Testis (tissue), 3 donors: ENCODE data around the gene CD58. TPM values are rescaled to one million over a fixed set of nuclear protein-coding genes. Genes with fewer than 3 reads are reported as not detected.
A peak's percentile ranks its signal among the peaks of the same experiment; 100 is the strongest.

Experiments used
- DNase-seq: peaks from one replicate; pipeline ENCODE4 v3.0.0-alpha.2; 2019
- H3K27ac ChIP-seq, 2 donors: fragments of 200-600 bp; sonication (generic); one replicate each; pipeline ENCODE4 v1.5.1; 2019
- H3K27me3 ChIP-seq: fragments of 200-600 bp; sonication (generic); one replicate; pipeline ENCODE4 v1.5.1; 2019
- H3K36me3 ChIP-seq: fragments of 200-600 bp; sonication (generic); one replicate; pipeline ENCODE4 v1.5.1; 2017; ENCODE audit warnings: low read depth; ENCODE audit errors: missing control alignments
- H3K4me1 ChIP-seq: fragments of 200-600 bp; sonication (generic); one replicate; pipeline ENCODE4 v1.5.1; 2019
- H3K4me3 ChIP-seq, 2 donors: fragments of 200-600 bp; sonication (generic); one replicate each; pipeline ENCODE4 v1.5.1; 2017 to 2019
- H3K9me3 ChIP-seq: fragments of 200-600 bp; sonication (generic); one replicate; pipeline ENCODE4 v1.5.1; 2017
- POLR2A ChIP-seq: fragments of 450-650 bp; IDR thresholded peaks from one replicate; pipeline ENCODE4 v1.6.1; 2017; ENCODE audit warnings: antibody characterized with exemption, mild to moderate bottlenecking, moderate library complexity
- WGBS, 2 donors: methylation state at CpG; one replicate each; pipeline ENCODE4 v1.1.5; 2018; 5-methylcytosine and 5-hydroxymethylcytosine counted together
- intact Hi-C: fragments of 100-400 bp; cut with DNase I; formaldehyde crosslinking; loops from one replicate; pipeline ENCODE4 v1.15.1; 2023; ENCODE audit warnings: low total_unique reads
- polyA plus RNA-seq: library from polyadenylated mRNA; stranded (reverse); fragments of 350-450 nt; fragmentation: Illumina TruSeq; extraction: RNeasy Lipid Tissue Mini Kit (QIAGEN cat#74804); gene quantifications from one replicate; pipeline ENCODE4 v1.2.3, GENCODE V29; 2014; ENCODE audit warnings: low read depth, low replicate concordance; ENCODE audit not compliant: insufficient read depth
- total RNA-seq, 2 donors: library from RNA; depleted of rRNA; stranded (reverse); fragments of >200 nt; gene quantifications; one replicate each; pipeline ENCODE4 v1.2.3, GENCODE V29; 2016
- TF ChIP-seq, protein P1 (sequence below), 3 experiments: fragments of 450-650 bp in 2 of 3; fragments of 200-600 bp in 1 of 3; sonication (generic) in 1 of 3; IDR thresholded peaks; one replicate each; pipeline ENCODE4 v1.5.1; 2016 to 2019; ENCODE audit warnings: antibody characterized with exemption in 3 of 3, mild to moderate bottlenecking in 2 of 3, moderate library complexity in 1 of 3

Gene CD58
- total and polyA plus RNA-seq, 3 donors from 2014 or later = 11.4 to 15.0 (median 14.9) TPM

DNA sequence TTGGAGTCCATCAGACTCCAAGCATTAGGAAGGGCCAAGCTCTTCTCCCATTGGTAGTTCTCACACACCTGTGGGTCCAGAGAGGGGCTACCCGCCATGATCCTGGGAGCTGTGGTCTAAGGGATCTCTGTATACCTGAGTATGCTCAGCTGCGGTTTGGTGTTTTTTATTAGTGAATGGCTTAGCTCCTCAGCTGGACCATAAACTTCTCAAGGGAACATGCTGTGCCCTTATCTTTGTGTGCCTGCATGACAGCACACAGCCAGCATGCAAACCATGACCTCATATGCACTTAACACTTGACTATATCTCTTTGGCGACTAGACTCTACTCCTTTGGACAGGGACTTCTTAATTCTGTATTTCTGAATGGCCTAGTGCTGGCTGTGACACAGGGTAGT lies 94.5 kb downstream of the CD58 start:
- Histone ChIP-seq H3K36me3 (no peaks in the 10 kb centered on the region), H3K4me1 (peaks cover 23% of the 10 kb centered on the region), H3K4me3 (no peak overlapping the region), H3K27me3 (no peaks in the 10 kb centered on the region), H3K9me3 (no peaks in the 10 kb centered on the region), H3K27ac (peak overlapping the region in 1 of 2 donors; percentile 45)
- 45 to 62% methylated on average over 3 of the region's 3 CpGs for WGBS, 2 donors
- DNase-seq = no peak
- TF ChIP-seq, protein P1, sequence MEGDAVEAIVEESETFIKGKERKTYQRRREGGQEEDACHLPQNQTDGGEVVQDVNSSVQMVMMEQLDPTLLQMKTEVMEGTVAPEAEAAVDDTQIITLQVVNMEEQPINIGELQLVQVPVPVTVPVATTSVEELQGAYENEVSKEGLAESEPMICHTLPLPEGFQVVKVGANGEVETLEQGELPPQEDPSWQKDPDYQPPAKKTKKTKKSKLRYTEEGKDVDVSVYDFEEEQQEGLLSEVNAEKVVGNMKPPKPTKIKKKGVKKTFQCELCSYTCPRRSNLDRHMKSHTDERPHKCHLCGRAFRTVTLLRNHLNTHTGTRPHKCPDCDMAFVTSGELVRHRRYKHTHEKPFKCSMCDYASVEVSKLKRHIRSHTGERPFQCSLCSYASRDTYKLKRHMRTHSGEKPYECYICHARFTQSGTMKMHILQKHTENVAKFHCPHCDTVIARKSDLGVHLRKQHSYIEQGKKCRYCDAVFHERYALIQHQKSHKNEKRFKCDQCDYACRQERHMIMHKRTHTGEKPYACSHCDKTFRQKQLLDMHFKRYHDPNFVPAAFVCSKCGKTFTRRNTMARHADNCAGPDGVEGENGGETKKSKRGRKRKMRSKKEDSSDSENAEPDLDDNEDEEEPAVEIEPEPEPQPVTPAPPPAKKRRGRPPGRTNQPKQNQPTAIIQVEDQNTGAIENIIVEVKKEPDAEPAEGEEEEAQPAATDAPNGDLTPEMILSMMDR (IDR thresholded peaks at IDR 0.05) = no peak
- TF ChIP-seq POLR2A = no peak
- intact Hi-C loops = no loop called here

DNA sequence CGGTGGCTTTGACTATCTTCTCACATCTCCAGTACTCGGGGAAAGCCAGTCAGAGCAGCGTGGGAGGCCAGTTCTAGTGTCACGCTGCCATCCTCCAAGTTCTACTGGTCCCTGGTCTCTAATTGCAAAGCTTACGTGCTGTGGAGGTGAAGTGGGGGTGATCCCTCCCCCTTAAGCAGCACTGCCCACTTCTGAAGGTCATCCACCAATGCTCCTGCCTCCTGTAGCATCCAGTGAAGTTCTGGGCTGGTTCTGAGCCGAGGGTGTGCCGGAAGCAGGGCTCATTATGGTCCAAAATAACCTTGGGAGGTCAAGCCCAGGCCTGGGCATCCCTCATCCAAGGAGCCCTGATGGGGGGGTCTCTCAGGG lies 95.0 kb downstream of the CD58 start:
- TF ChIP-seq, protein P1 (IDR thresholded peaks at IDR 0.05) = no peak
- no peak for TF ChIP-seq POLR2A
- Histone ChIP-seq H3K4me3 (no peak overlapping the region), H3K36me3 (no peaks in the 10 kb centered on the region), H3K27me3 (no peaks in the 10 kb centered on the region), H3K4me1 (peaks cover 23% of the 10 kb centered on the region), H3K27ac (peak overlapping the region in 1 of 2 donors; percentile 45), H3K9me3 (no peaks in the 10 kb centered on the region)
- intact Hi-C loops = no loop called here
- WGBS, 2 donors = 71 to 86% methylated on average over 4 to 7 of the region's 7 CpGs
- peak; percentile 40 for DNase-seq

DNA sequence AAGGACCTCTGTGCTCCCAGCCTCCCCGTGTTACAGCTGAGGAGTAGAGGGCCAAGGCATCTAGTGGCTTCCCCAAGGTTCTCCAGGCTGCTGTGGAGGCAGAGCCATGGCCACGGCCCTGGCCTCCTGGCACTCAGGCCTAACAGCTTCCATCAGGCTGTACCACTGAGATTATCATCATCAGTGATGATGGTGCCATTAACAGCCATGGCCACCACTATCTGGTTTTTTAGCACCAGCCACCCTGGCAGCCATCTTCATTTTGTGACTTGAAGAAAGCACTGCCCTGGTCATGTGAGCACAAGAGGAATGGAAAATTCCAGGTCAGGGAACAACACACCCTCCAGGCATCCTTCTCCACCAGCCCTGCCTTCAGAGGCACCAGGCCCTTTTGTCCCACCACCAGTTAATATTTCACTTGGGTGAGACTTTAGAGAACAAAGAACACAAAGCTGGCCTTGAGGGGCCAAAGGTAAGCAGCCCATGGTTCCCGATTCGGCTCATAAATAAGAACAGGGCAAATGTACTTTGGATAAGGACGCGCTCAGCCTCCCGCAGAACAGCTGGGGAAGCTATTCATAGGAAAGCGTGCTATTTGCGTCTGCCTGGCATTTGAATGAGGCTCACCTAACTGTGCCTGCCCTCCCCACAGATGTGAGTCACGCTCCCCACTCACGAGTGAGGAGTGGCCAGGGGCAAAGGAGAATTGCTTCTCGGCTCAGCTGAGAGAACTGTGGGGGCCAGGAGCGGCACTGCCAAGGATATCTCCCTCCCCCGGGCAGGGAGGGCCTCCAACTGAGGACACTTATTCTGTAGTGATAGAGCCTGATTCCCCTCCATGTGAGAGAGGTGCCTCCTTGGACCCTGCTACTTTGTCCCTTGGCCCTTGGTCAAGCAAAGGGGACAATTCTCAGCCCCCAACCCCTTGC lies 95.6 kb downstream of the CD58 start:
- H3K9me3 ChIP-seq = no peaks in the 10 kb centered on the region
- intact Hi-C loops = no loop called here
- no peaks in the 10 kb centered on the region for H3K36me3 ChIP-seq
- H3K27ac ChIP-seq = peak overlapping the region in 1 of 2 donors; percentile 45
- H3K4me3 ChIP-seq = no peak overlapping the region
- H3K4me1 ChIP-seq = peaks cover 23% of the 10 kb centered on the region
- H3K27me3 ChIP-seq = no peaks in the 10 kb centered on the region
- WGBS, 2 donors = 63 to 90% methylated on average over 6 to 14 of the region's 14 CpGs
- DNase-seq = peak; percentile 54
- no peak for TF ChIP-seq POLR2A
- TF ChIP-seq, protein P1 (IDR thresholded peaks at IDR 0.05) = no peak

DNA sequence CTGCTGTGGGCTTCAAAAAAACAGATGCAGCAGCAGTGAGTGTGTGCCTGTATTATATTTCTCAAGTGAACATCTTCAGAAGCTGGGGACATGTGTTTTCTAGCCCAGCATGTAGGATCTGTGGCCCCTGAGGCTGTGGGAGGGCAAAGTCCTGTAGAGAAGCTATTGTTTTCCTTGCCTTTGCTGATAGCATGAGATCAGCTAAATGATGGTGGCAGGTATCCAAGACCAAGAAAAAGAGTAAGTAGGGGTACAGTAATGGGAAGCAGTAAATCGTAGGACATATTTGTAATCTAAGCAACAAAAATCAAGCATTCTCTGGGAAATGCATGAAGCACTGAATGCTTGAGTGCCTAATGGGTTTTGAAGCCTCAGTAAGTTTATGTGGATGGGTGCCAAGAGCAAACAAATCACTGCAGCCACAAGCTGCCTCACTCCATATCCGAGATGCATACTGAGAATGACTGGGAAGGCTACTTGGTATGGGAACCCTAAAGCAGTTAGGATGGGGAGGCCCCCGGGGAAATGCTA lies 98.3 kb downstream of the CD58 start:
- intact Hi-C loops = no loop called here
- 74 to 75% methylated on average over 3 of the region's 3 CpGs for WGBS, 2 donors
- no peak overlapping the region for H3K4me3 ChIP-seq
- no peaks in the 10 kb centered on the region for H3K9me3 ChIP-seq
- no peak for DNase-seq
- H3K27me3 ChIP-seq = no peaks in the 10 kb centered on the region
- no peak for TF ChIP-seq POLR2A
- TF ChIP-seq, protein P1 (IDR thresholded peaks at IDR 0.05) = no peak
- H3K27ac ChIP-seq = no peak overlapping the region
- peaks cover 19% of the 10 kb centered on the region for H3K4me1 ChIP-seq
- H3K36me3 ChIP-seq = no peaks in the 10 kb centered on the region
